ENCODE data around the gene PHLPP1.
A peak's percentile ranks its signal among the peaks of the same experiment; 100 is the strongest.
"Not testable (repeated sequence)": the region's sequence is repeated elsewhere in the genome, so short reads cannot be mapped to it uniquely, and the experiment has no call there.

Gene PHLPP1

DNA sequence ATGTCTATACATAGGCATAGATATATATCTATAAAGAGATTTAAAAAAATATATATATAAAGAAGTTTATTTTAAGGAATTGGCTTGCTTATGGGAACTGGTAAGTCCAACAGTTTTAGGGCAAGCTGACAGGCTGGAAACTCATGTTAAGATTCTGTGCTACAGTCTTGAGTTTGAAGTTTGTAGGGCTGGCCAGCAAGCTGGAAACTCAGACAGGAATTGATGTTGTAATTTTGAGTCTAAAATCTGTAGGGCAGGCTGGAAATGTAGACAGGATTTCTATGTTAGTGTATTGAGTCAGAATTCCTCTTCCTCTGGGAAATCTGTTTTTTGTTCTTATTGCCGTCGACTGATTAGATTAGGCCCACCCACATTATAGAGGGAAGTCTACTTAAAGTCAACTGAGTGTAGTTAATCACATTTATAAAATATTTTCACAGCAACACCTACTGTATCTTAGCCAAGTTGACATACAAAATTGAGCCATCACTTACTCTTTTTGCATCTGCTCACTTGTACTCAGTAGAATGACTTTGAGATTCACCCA is 60.8 kb downstream of the PHLPP1 start:
- DNase-seq = no peak

GRCh38 chr18:62777814-62778213 is 62.5 kb downstream of the PHLPP1 start:
- no peak for DNase-seq

GRCh38 chr18:62778976-62779869 is 63.9 kb downstream of the PHLPP1 start:
- DNase-seq = no peak

DNA sequence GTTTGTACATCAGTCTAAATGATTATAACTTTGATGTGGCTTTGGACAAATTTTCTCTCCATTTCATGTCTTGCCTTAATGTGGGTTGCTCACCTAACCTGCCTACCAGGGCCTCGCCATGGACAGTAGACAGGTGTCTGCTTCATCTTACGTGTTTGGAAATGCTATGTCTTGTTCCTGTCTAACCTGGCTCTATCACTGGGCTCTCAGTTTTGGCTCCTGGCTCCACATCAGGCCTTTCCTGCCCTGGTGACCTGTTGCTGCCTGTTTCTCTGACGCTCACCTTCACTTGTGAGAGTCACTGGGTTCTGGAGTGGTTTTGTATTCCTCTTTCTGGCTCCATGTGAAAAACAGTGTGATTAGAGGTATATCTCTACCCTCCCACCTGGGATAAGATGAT is 65.9 kb downstream of the PHLPP1 start:
- DNase-seq = no peak

DNA sequence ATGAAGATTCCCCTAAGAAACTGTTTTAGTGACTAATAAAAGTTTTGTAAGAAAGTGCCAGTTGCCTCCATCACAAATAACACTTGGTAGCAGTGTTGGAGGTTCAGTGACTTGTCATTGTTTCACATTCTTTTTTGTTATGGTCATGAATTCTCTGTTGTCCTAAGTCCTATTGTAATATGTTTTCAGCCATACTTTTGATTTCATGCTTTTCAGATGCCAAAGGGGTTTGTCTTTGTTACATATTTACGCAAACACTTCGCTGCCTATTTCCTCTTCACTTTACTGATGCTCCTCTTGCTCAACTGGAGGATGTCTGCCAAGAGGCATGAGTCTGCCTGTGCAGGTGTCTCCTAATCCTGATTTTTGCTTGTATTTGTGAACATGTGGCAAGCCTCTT is 66.6 kb downstream of the PHLPP1 start:
- no peak for DNase-seq

DNA sequence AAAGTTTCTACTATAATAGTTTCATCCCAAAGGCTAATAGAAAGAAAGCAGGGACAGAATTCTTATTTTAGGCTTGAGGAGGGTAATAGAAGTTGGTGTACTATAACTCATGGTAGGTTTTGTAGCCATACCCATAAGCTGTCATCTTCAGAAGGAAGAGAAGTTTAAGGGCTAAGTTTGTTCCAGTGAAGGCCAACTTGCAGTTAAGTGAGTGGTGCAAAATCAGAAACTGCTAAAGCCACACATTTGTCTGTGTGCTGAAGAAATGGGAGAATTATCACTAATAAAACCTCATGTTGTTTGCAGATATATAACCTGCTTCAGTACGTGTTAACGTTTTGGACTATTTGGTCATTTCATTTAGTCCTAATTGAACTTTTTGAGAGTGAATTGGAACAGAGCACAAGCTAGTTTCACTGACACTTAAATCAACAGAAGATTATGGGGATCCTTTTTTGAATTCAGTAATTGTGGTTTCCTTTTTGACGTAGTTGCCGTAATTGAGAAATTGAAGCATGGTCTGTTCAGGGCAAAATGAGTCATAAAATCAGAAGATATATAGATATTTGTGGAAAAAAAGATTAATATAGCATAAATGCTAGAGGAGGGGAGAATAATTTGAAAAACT is 69.1 kb downstream of the PHLPP1 start:
- no peak for DNase-seq

DNA sequence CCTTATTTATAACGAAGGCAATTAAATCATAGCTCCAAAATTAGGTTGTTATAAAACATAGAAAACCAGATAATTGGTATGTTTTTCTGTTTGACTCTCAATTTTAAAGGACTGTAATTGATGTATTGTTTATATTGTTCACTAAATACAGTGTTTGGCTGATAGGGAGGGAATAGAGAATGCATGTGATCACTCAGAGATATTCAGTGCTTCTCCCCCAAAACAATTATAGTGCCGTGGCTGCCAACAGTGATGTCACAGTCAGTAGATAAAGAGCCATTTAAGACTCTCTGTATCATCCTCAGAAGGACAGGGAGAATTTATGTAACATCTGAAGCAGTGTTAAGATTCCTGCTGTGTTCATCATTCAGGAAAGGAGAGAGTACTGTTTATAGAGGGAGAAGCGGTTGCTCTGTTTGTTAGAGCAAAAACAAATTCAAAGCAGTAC is 69.6 kb downstream of the PHLPP1 start:
- DNase-seq = no peak

GRCh38 chr18:62786689-62787088 is 71.3 kb downstream of the PHLPP1 start:
- DNase-seq = no peak

- no peak for DNase-seq
These were observed 72.8 kb downstream of the PHLPP1 start for GRCh38 chr18:62788111-62788510.

DNA sequence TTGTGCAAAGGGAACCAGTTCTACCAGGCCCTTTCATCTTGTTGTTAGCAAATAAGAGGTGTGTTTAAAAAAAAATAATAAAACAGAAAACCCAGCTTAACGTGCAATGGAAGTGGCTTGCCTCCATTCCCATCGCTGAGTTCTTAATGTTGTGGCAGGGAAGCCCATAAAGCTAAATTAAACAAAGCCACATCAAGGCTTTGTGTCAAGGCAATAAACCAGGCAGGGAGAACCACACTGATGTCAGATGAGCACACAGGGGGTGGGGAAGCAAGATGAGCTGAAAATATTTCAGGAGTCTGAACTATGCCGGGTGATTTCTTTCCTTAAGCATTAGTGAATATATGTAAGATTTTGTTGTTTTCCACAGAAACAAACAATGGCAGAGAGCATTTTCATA is 73.5 kb downstream of the PHLPP1 start:
- DNase-seq = no peak

GRCh38 chr18:62790871-62791772 is 75.8 kb downstream of the PHLPP1 start:
- peak; percentile 61 for DNase-seq

- DNase-seq = no peak
These were observed 76.7 kb downstream of the PHLPP1 start for GRCh38 chr18:62792016-62792415.

DNA sequence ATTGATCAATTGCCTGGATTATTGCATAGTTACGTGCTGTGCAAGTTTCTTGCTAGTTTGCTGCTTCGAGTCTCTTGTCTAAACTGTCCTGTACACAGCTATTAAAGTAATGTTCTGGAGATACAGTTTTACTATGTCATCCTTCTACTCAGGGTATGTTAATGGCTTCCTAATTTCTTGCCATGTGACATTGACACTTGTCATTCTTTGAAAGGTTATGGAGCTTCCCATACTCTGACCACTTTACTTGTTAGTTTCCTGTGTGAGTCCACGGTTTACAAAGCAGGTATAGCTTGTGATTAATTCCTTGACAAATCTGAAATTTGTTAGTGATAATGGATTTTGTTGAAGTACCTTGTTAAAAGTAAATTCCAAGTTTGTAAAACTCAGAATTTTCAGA is 80.5 kb downstream of the PHLPP1 start:
- no peak for DNase-seq

DNA sequence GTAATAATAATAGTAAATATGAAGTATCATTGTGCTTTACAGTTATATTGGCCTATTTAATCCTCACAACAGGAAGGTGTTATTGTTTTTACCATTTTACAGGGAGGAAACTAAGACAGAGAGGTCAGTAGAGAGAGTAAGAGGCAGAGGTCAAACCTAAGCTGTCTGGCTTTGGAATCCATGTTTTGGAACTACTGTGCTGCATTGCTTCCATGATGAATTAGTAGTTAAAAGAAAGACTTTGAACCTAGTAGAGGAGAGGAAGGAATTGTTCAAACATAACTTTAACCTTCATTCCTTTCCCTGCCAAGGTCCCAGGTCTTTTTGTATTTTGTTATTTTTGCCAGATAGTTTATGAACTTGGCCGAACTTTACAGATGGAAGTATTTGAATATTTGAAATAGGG is 80.9 kb downstream of the PHLPP1 start:
- DNase-seq = no peak

DNA sequence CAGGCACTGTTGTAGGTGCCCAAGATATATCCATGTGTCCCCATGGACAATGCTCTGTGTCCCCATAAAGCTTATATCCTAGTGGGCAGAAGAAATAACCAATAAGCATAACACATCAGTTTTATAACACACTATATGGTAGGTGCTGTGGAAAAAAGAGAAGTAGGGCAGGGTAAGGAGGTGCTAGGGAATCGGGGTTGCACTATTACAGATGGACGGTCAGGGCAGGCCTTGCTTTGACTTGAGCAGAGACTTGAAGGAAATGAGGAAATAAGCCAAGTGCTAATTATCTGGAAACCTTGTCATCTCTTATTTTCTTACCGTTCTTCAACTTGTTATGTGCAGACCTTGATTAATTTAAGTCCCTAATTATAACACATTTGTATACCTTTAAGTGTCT is 82.0 kb downstream of the PHLPP1 start:
- DNase-seq = no peak

DNA sequence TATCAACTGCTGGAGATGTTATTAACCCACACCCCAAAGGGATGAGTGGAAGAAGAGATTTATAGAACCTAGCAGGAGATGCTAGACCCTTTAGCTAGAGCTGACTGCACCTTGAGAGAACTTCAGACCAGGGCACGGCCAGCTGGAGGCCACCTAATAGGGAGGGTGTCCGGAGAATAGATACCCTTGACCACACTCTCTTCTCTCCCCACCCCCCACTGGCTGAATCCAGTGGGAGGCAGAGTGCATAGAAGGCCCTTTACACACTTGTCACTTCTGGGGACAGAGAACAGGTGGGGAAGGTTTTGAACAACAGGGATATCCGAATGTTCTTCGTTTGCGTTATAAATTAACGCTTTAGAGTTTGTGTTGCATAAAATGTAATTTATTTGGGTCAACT is 84.6 kb downstream of the PHLPP1 start:
- no peak for DNase-seq

DNA sequence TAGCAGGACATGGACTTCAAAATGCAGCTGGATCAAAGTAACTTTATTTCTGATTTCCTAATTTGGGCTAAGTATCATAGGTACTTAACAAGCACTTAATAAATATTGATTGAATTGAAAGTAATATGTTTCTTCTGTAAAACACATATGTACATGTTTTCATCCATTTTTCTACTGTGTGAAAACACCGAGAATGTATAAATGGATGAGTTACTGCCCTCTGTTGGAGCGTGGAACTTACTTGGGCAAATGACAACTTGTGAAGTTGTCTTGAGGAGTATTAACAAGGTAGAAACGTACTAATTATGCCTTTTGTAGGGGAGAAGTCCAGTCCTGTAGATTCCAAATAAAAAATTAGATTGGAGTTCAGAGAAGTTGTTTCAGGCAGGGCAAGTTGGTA is 87.2 kb downstream of the PHLPP1 start:
- no peak for DNase-seq

DNA sequence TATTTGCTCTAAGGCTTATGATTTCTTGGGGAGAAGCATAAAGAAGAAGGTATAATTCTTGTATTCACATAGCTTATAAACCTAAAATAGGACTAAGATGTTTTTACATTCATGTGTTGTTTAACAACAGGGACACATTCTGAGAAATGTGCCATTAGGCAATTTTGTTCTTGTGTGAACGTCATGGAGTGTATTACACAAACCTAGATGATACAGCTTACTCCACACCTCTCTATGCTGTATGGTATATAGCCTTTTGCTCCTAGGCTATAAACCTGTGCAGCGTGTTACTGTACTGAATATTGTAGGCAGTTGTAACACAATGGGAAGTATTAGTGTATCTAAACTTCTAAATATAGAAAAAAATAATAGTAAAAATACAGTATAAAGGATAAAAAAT is 92.1 kb downstream of the PHLPP1 start:
- DNase-seq = no peak

DNA sequence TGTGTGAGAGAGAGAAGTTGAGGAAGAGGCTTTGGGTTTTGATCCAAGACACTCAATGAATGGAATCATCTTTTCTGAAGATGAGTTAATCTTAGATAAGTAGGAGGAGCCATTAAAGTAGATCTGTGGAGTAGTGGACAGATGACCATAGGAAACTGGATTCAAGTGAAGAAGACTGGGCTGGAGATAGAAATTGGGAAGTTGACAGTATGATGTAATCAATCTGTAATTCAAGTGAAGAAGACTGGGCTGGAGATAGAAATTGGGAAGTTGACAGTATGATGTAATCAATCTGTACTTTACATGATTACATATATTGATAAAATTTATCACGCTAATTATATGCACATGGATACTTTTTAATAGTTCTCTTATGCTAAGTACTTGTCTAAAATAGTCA is 92.8 kb downstream of the PHLPP1 start:
- no peak for DNase-seq

GRCh38 chr18:62809445-62809844 is 94.1 kb downstream of the PHLPP1 start:
- DNase-seq = not testable (repeated sequence)

DNA sequence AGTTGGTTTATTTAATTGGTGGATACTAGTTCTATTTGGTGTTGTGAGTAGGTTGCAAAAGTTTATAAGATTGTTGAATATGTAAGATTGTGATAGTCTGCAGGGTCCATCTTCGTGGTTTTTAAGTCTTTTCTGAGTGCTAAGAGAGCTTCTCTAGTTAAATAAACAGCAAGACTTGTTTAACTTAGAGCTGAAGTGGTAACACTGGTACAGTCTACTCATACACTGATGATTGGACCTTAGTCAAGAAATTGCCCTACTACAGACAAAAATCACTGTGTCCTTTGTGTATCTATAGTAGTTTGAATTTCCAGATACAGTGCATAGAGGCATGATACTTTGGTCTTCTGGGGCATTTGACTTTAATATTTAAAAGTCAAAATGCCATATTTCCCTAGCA is 94.6 kb downstream of the PHLPP1 start:
- DNase-seq = no peak

GRCh38 chr18:62810682-62811081 is 95.3 kb downstream of the PHLPP1 start:
- no peak for DNase-seq

DNA sequence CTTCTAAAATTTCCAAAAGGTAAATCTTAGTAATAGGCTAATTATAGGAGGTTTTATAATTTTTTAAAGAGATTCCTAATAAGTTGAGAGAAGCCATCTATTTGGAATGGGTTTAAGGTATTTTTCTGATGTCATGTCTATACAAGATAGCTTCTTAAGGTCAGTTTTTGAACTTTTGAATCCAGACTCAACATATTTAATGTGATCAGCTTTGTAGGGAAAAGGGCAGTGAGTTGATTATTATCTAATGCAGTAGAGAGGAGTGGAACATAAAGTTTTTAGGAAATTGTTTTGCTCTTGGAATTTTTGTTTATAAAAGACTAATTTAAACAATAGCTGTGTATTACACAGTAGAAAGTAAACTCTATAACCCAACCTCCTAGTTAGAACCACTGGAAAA is 96.3 kb downstream of the PHLPP1 start:
- DNase-seq = no peak
